H1 (cell line): Measurements from ENCODE around the gene FOXO1. TPM values are rescaled to one million over a fixed set of nuclear protein-coding genes. Genes with fewer than 3 reads are reported as not detected.

Experiments used
- CTCF ChIA-PET: fragments of 300-600 bp; sonication (Branson Sonifier 250); formaldehyde crosslinking; loops from one replicate; lab custom pipeline; 2021; ENCODE audit not compliant: partially characterized antibody; lab: Charles Lee
- POLR2A ChIA-PET: fragments of 300-600 bp; sonication (Branson Sonifier 250); formaldehyde crosslinking; loops from one replicate; lab custom pipeline; 2021; ENCODE audit warnings: inconsistent platforms; ENCODE audit not compliant: partially characterized antibody; lab: Charles Lee
- DNase-seq, 2 experiments: peaks; one replicate each; pipeline versions ENCODE4 v3.0.0 to v3.0.0-alpha.2; 2010 to 2022; ENCODE audit warnings: low spot score in 2 of 2, low read depth in 1 of 2, mixed read lengths in 1 of 2
- FAIRE-seq: peaks from 2 replicates; lab custom pipeline; 2011; peaks lifted over from hg19 to GRCh38; lab: Jason Lieb, UNC
- H2AFZ ChIP-seq: 2 replicates; pipeline ENCODE4 v1.8.1; 2012; ENCODE audit warnings: low read length, inconsistent platforms
- H2AK5ac ChIP-seq: 2 replicates; pipeline ENCODE4 v1.6.1; 2013; ENCODE audit warnings: low read depth, low read length
- H2BK120ac ChIP-seq: replicated peaks from 2 replicates; pipeline ENCODE3; 2013; ENCODE audit warnings: low read depth, low read length, inconsistent platforms
- H2BK12ac ChIP-seq: 2 replicates; pipeline ENCODE4 v1.6.1; 2013; ENCODE audit warnings: low read depth, low read length
- H2BK15ac ChIP-seq: 2 replicates; pipeline ENCODE4 v1.6.1; 2013; ENCODE audit warnings: low read length
- H2BK20ac ChIP-seq: 2 replicates; pipeline ENCODE4 v1.6.1; 2013; ENCODE audit warnings: low read length
- H2BK5ac ChIP-seq: 2 replicates; pipeline ENCODE4 v1.6.1; 2013; ENCODE audit warnings: low read depth, low read length
- H3K14ac ChIP-seq: 2 replicates; pipeline ENCODE4 v1.6.1; 2013; ENCODE audit warnings: inconsistent platforms; ENCODE audit not compliant: insufficient read length
- H3K18ac ChIP-seq: 2 replicates; pipeline ENCODE4 v1.6.1; 2013; ENCODE audit warnings: low read length; ENCODE audit errors: extremely low read depth
- H3K23ac ChIP-seq: 2 replicates; pipeline ENCODE4 v1.6.1; 2013; ENCODE audit warnings: inconsistent platforms; ENCODE audit not compliant: insufficient read length
- H3K23me2 ChIP-seq: 2 replicates; pipeline ENCODE4 v1.6.1; 2013; ENCODE audit warnings: low read depth, low read length
- H3K27ac ChIP-seq: 2 replicates; pipeline ENCODE4 v1.6.1; 2011; ENCODE audit warnings: low read depth, low read length, inconsistent platforms
- H3K27me3 ChIP-seq, 4 experiments: replicated peaks in 1 of 4; 1 replicate in 1 of 4; 2 replicates in 3 of 4; pipeline versions ENCODE4 v1.6.1 to v1.8.1; 2011 to 2013; ENCODE audit warnings: low read length in 3 of 4, mild to moderate bottlenecking in 3 of 4, inconsistent platforms in 2 of 4, mixed read lengths in 2 of 4, moderate library complexity in 1 of 4; ENCODE audit not compliant: control insufficient read depth in 3 of 4, insufficient read depth in 3 of 4; ENCODE audit errors: extremely low read depth in 1 of 4
- H3K36me3 ChIP-seq, 4 experiments: 2 replicates each; pipeline versions ENCODE4 v1.6.1 to v1.8.1; 2011 to 2013; ENCODE audit warnings: mild to moderate bottlenecking in 4 of 4, low read length in 3 of 4, moderate library complexity in 2 of 4, control low read depth in 1 of 4, inconsistent platforms in 1 of 4; ENCODE audit not compliant: insufficient read depth in 4 of 4, control insufficient read depth in 2 of 4
- H3K4ac ChIP-seq: replicated peaks from 2 replicates; pipeline ENCODE3; 2013; ENCODE audit warnings: low read length, low read depth, mixed read lengths, inconsistent platforms; ENCODE audit not compliant: insufficient read length
- H3K4me1 ChIP-seq, 4 experiments: replicated peaks in 1 of 4; 1 replicate in 1 of 4; 2 replicates in 3 of 4; pipeline versions ENCODE4 v1.6.1 to v1.8.1; 2011 to 2013; ENCODE audit warnings: low read length in 3 of 4, inconsistent platforms in 2 of 4, mixed read lengths in 1 of 4; ENCODE audit not compliant: insufficient read depth in 4 of 4, control insufficient read depth in 3 of 4
- H3K4me2 ChIP-seq, 2 experiments: 2 replicates each; pipeline versions ENCODE4 v1.6.1 to v1.8.1; 2011 to 2013; ENCODE audit warnings: low read depth in 2 of 2, low read length in 2 of 2, control low read depth in 1 of 2, inconsistent platforms in 1 of 2, mild to moderate bottlenecking in 1 of 2; ENCODE audit not compliant: insufficient read depth in 1 of 2
- H3K4me3 ChIP-seq, 4 experiments: fragments of 200-600, 300-600 bp in 1 of 4; sonication (generic), shearing (Covaris generic), sonication (Bioruptor Twin) in 1 of 4; 2 replicates each; pipeline versions ENCODE4 v1.5.1 to v1.8.1; 2011 to 2016; ENCODE audit warnings: low read length in 4 of 4, low read depth in 3 of 4, control low read depth in 2 of 4, inconsistent platforms in 2 of 4, mild to moderate bottlenecking in 2 of 4, mixed read lengths in 1 of 4, moderate library complexity in 1 of 4; ENCODE audit not compliant: insufficient read depth in 2 of 4; ENCODE audit errors: extremely low read depth in 1 of 4
- H3K56ac ChIP-seq: replicated peaks from 2 replicates; pipeline ENCODE3; 2013; ENCODE audit warnings: low read depth, mild to moderate bottlenecking, mixed read lengths, low read length, inconsistent platforms; ENCODE audit not compliant: insufficient read length
- H3K79me1 ChIP-seq: 2 replicates; pipeline ENCODE4 v1.6.1; 2013; ENCODE audit warnings: low read depth, low read length, control low read depth
- H3K79me2 ChIP-seq, 2 experiments: 2 replicates each; pipeline versions ENCODE4 v1.6.1 to v1.8.1; 2012 to 2013; ENCODE audit warnings: low read length in 2 of 2, mild to moderate bottlenecking in 2 of 2, inconsistent platforms in 1 of 2; ENCODE audit not compliant: insufficient read depth in 2 of 2, control insufficient read depth in 1 of 2
- H3K9ac ChIP-seq, 4 experiments: replicated peaks in 1 of 4; 1 replicate in 1 of 4; 2 replicates in 3 of 4; pipeline versions ENCODE4 v1.6.1 to v1.8.1; 2011 to 2013; ENCODE audit warnings: low read depth in 3 of 4, low read length in 3 of 4, control low read depth in 2 of 4, mild to moderate bottlenecking in 2 of 4, moderate library complexity in 2 of 4, inconsistent platforms in 1 of 4; ENCODE audit errors: extremely low read depth in 1 of 4
- H3K9me3 ChIP-seq, 2 experiments: 2 replicates each; pipeline versions ENCODE4 v1.6.1 to v1.8.1; 2012 to 2013; ENCODE audit warnings: mild to moderate bottlenecking in 2 of 2, moderate library complexity in 2 of 2, control low read depth in 1 of 2, inconsistent platforms in 1 of 2, low read depth in 1 of 2, low read length in 1 of 2, mixed read lengths in 1 of 2; ENCODE audit not compliant: insufficient read depth in 2 of 2
- H4K20me1 ChIP-seq, 2 experiments: replicated peaks in 1 of 2; 2 replicates each; pipeline versions ENCODE3 to v1.8.1; 2011 to 2013; ENCODE audit warnings: inconsistent platforms in 2 of 2, low read length in 2 of 2, mild to moderate bottlenecking in 1 of 2; ENCODE audit not compliant: insufficient read depth in 2 of 2, control insufficient read depth in 1 of 2
- H4K5ac ChIP-seq: 2 replicates; pipeline ENCODE4 v1.6.1; 2013; ENCODE audit warnings: low read length, low read depth, mixed read lengths, inconsistent platforms; ENCODE audit not compliant: insufficient read length
- H4K8ac ChIP-seq: 2 replicates; pipeline ENCODE4 v1.8.0; 2013; ENCODE audit warnings: mild to moderate bottlenecking, moderate library complexity, low read length, inconsistent platforms; ENCODE audit not compliant: insufficient read depth; ENCODE audit errors: extremely low read depth
- H4K91ac ChIP-seq: replicated peaks from 2 replicates; pipeline ENCODE3; 2013; ENCODE audit warnings: low read length, mixed read lengths, inconsistent platforms; ENCODE audit not compliant: insufficient read length
- CBX5 ChIP-seq: fragments of 300-800, 300-1000 bp; sonication (generic); IDR thresholded peaks from 2 replicates; pipeline ENCODE4 v1.7.1; 2016; ENCODE audit warnings: antibody characterized with exemption, low read length, low read depth
- CBX8 ChIP-seq: fragments of 300-800, 300-1000 bp; sonication (generic); IDR thresholded peaks from 2 replicates; pipeline ENCODE4 v1.7.1; 2016; ENCODE audit warnings: low read depth, low read length, borderline replicate concordance
- CHD1 ChIP-seq: IDR thresholded peaks from 2 replicates; pipeline ENCODE4 v1.6.1; 2012; ENCODE audit warnings: low read depth, low read length, improper control_type of control experiment
- CHD2 ChIP-seq: IDR thresholded peaks from 2 replicates; pipeline ENCODE4 v1.6.1; 2012; ENCODE audit warnings: low read length, improper control_type of control experiment
- CTBP2 ChIP-seq: IDR thresholded peaks from 2 replicates; pipeline ENCODE4 v1.7.0; 2011; ENCODE audit warnings: borderline replicate concordance, mild to moderate bottlenecking, moderate library complexity, mixed read lengths, low read length; ENCODE audit not compliant: insufficient read depth, insufficient read length
- JUN ChIP-seq: IDR thresholded peaks from 2 replicates; pipeline ENCODE4 v1.6.1; 2011; ENCODE audit warnings: low read depth, mild to moderate bottlenecking, improper control_type of control experiment, low read length
- KDM4A ChIP-seq: IDR thresholded peaks from one replicate; pipeline ENCODE4 v1.7.1; 2012; ENCODE audit warnings: low read depth, mild to moderate bottlenecking, moderate library complexity, low read length, inconsistent platforms; ENCODE audit not compliant: severe bottlenecking
- RBBP5 ChIP-seq: IDR thresholded peaks from 2 replicates; pipeline ENCODE4 v1.7.1; 2012; ENCODE audit warnings: low read depth, mild to moderate bottlenecking, inconsistent platforms, low read length, moderate library complexity, borderline replicate concordance
- RFX5 ChIP-seq: IDR thresholded peaks from 2 replicates; pipeline ENCODE4 v1.6.1; 2011; ENCODE audit warnings: low read depth, low read length, improper control_type of control experiment, borderline replicate concordance
- SIRT6 ChIP-seq: IDR thresholded peaks from one replicate; pipeline ENCODE4 v1.7.1; 2012; ENCODE audit warnings: low read length, inconsistent platforms
- SP1 ChIP-seq: IDR thresholded peaks from 2 replicates; pipeline ENCODE4 v1.6.1; 2011; ENCODE audit warnings: low read depth, low read length
- SP4 ChIP-seq: IDR thresholded peaks from 2 replicates; pipeline ENCODE4 v1.6.1; 2012; ENCODE audit warnings: low read length, inconsistent platforms
- TCF12 ChIP-seq: IDR thresholded peaks from 2 replicates; pipeline ENCODE4 v1.6.1; 2011; ENCODE audit warnings: low read depth, mild to moderate bottlenecking, low read length
- ZNF274 ChIP-seq: IDR thresholded peaks from 2 replicates; pipeline ENCODE4 v1.7.0; 2012; ENCODE audit warnings: low read length, borderline replicate concordance; ENCODE audit errors: extremely low read depth
- WGBS, 2 experiments: shearing (Covaris generic) in 1 of 2; methylation state at CpG; one replicate each; pipeline versions ENCODE4 v1.1.6 to v1.1.7; 2013 to 2015; ENCODE audit warnings: low lambda C conversion rate in 2 of 2, mixed read lengths in 2 of 2, inconsistent platforms in 1 of 2, low coverage in 1 of 2, missing lambda C conversion rate in 1 of 2; ENCODE audit not compliant: insufficient replicate concordance in 2 of 2, insufficient coverage in 1 of 2, insufficient read length in 1 of 2; ENCODE audit errors: extremely low coverage in 1 of 2, missing lambda C conversion rate in 1 of 2; 5-methylcytosine and 5-hydroxymethylcytosine counted together
- polyA plus RNA-seq, 7 experiments: library from polyadenylated mRNA; depleted of rRNA in 3 of 7; stranded (reverse) in 5 of 7; unstranded in 2 of 7; fragments of >200 nt in 5 of 7; fragments of 200-250 nt in 2 of 7; gene quantifications; 1 replicate in 5 of 7; 2 replicates in 1 of 7; 4 replicates in 1 of 7; pipeline versions ENCODE4 v1.2.1 to v1.2.3, GENCODE V29; 2011 to 2013; ENCODE audit warnings: missing spikeins in 2 of 7, mixed read lengths in 2 of 7
- total RNA-seq: library from RNA; stranded (reverse); fragmentation: NEBNext Ultra II Directional; extraction: Animal tissue kit (Norgen Biotek cat#: 25700); gene quantifications from 2 replicates; pipeline ENCODE4 v1.2.1, GENCODE V29; 2021

Gene FOXO1
- total and polyA plus RNA-seq, 2 of the 8 experiments (the other 6 are each of a cell fraction or from before 2014, with no cell fraction given) = 35.3 to 56.9 TPM

- Histone ChIP-seq H3K79me1 (peaks cover 15% of the 10 kb centered on the region), H2BK15ac (no peak overlapping the region), H4K20me1 (peaks cover 26 to 44% of the 10 kb centered on the region in 2 experiments), H2AK5ac (peak overlapping the region; percentile 41; the same call in 1 of the 2 replicates), H3K18ac (no peak overlapping the region), H3K23ac (no peak overlapping the region), H3K79me2 (peaks cover 25 to 100% of the 10 kb centered on the region in 2 experiments; a peak in 3 of 4 replicates), H3K56ac (no peak overlapping the region), H3K36me3 (no peaks in the 10 kb centered on the region), H3K14ac (no peak overlapping the region), H3K9me3 (no peaks in the 10 kb centered on the region), H2BK20ac (no peak overlapping the region), H3K23me2 (no peaks in the 10 kb centered on the region), H3K27ac (0 out of 2 replicates have a peak overlapping the region, but pooled peaks have one; percentile 5), H3K4me1 (peaks cover 13 to 20% (median 18%) of the 10 kb centered on the region in 4 experiments), H4K5ac (no peak overlapping the region), H2BK12ac (no peak overlapping the region), H3K9ac (no peak overlapping the region), H3K27me3 (no peaks in the 10 kb centered on the region), H2BK5ac (no peak overlapping the region), H3K4ac (no peak overlapping the region), H2AFZ (no peak overlapping the region), H4K91ac (no peak overlapping the region), H4K8ac (no peak overlapping the region), H3K4me2 (no peak overlapping the region), H3K4me3 (no peak overlapping the region), H2BK120ac (no peak overlapping the region)
- no peak for FAIRE-seq
- WGBS, 2 experiments = 89% methylated on average over 11 of the region's 11 CpGs; no CpG with 5 or more reads in 1 of the 2 experiments
- ChIA-PET CTCF (no interaction called here), POLR2A (interaction anchor here (0.8 kb wide), 1 partner anchor 54 kb away, joined by 4 read pairs; no protein-coding TSS in a partner anchor)
- no peak for DNase-seq
- TF ChIP-seq SP1 (no peak), RFX5 (no peak), CBX8 (no peak), SP4 (no peak), RBBP5 (no peak), KDM4A (no peak), TCF12 (no peak), SIRT6 (no peak), JUN (no peak), CHD2 (no peak), CBX5 (no peak), ZNF274 (no peak), CTBP2 (no peak), CHD1 (no peak)
These were observed 68.6 kb downstream of the FOXO1 start for GRCh38 chr13:40597735-40598365.
